Raji (cell line): Measurements from ENCODE around the gene KIAA1328.

Source experiments
- POLR2A ChIP-seq: IDR thresholded peaks from 2 replicates; pipeline ENCODE4 v1.6.1; 2011; ENCODE audit warnings: low read depth, low read length, control low read depth; ENCODE audit not compliant: insufficient read depth

Gene KIAA1328

DNA sequence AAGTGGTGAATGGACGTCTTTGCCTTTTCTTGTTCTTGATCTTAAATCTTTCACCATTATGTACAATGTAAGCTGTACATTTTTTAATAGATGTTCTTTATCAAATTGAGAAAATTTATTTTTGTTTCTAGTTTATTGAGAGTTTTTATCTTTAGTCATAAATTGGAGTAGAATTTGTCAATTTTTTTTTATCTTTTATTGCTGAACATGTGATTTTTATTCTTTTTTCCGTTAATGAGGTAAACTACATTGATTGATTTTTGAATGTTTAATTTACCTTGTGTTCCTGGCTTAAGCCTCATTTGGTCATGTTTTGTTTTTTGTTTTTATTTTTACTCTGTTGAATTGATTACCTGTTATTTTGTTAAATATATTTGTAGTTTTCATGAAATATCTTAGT, 19.7 kb downstream of the KIAA1328 start:
- TF ChIP-seq POLR2A = no peak

DNA sequence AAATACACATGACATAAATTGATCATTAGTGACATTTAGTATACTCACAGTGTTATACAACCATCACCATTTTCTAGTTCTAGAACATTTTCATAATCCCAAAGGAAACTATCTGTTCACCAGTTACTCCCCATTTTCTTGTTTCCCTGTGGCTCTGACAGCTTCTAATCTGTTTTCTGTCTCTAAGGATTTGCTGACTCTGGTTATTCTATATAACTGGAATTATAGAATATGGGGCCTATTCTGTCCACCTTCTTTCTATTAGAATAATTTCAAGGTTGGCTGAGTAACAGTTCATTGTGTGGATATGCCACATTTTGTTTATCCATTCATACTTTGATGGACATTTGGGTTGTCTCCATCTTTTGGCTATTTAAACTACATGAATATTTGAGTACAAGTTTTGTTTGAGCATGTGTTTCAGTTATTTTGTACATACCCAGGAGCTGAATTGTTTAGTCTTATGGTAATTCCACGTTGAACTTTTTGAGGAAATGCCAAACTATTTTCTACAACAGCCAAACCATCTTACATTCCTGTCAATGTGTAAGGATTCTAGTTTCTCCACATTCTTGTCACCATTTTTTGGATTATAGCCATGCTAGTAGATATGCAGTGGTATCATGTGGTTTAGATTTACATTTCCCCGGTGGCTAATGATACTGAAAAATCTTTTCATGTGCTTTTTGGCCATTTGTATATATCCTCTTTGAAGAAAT, 20.5 kb downstream of the KIAA1328 start:
- no peak for TF ChIP-seq POLR2A

DNA sequence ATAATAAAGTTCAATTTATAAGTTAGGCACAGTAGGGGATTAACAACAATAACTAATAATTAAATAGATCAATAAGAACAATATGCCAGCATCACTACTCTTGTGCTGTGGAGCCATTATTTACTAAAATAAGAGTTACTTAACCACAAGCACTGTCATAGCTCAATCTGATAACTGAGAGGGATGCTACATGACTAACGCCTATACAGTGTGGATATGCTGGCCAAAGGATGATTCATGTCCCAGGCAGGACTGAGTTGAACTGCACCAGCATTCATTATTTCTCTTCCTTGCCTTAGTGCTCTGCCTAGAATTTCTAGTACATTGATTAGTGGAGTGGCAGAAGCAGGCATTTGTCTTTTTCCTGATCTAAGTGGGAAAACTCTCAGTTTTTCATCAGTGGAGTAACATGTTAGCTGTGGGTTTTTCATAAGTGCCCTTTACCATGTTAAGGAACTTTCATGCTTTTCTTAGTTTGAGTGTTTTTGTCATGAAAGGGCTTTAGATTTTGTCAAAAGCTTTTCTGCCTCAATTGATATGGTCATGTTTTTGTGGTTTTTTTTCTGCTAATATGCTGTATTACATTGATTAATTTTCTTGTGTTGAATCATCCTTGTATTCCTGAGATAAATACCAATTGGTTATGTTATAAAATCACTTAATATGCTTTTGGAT, 21.7 kb downstream of the KIAA1328 start:
- no peak for TF ChIP-seq POLR2A

DNA sequence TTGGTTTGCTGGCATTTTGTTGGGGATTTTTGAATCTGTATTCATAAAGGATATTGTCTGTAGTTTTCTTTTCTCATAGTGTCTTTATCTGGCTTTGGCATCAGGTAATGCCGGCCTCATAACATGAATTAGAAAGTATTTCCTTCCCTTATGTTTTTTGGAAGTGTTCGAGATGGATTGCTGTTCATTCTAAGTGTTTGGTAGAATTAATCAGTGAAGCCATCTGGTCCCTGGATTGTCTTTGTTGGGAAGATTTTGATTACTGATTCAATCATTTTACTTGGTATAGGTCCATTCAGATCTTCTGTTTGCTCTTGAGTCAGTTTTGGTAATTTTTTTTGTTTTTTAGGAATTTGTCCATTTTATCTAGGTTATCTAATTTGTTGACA, 22.3 kb downstream of the KIAA1328 start:
- no peak for TF ChIP-seq POLR2A

DNA sequence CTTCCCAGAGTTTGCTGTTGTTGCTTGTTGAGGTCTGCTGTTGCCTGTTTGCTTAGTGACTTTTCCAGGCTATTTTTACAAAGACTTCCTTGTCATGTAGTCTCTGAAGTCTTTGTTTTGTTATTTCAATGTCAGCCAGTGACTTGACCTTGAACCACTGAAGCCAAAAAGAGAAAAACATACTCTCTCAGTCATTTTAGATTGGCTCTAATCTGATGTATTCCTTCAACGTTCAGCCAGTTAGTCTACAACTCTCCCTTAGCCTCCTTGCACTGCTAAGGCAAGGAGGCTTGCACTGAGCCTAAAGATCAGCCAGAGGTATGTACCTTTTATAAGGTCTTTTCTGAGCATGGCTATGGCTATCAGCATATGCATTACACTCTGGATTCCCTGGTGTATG, 27.9 kb downstream of the KIAA1328 start:
- no peak for TF ChIP-seq POLR2A

DNA sequence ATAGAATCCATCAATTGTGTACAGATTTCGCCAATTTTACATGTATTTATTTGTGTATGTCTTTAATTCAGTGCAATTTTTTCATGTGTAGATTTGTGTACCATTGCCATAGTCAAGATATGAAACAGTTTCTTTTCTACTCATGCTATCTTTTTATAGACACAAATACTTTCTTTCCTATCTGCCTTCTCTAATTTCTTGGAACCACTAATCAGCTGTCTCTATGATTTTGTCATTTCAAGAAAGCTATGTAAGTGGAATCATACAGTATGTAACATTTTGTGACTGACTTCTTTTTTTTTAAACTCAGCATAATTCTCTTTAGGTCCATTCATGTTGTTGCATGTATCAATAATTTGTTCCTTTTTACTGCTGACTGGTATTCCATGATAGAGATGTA, 33.3 kb downstream of the KIAA1328 start:
- no peak for TF ChIP-seq POLR2A

DNA sequence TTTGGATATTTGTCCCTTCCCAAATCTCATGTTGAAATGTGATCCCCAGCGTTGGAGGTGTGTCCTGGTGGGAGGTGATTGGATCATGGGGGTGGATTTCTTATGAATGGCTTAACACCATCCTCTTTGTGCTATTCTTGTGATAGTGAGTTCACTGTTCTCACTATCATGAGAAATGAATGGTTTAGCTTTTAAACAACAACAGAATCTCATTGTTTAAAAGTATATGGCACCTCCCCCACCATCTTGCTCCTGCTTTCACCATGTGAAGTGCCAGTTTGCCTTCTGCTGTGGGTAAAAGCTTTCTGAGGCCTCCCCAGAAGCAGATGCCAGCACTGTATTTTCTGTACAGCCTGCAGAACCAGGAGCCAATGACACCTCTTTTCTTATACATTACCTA, 38.1 kb downstream of the KIAA1328 start:
- TF ChIP-seq POLR2A = no peak

DNA sequence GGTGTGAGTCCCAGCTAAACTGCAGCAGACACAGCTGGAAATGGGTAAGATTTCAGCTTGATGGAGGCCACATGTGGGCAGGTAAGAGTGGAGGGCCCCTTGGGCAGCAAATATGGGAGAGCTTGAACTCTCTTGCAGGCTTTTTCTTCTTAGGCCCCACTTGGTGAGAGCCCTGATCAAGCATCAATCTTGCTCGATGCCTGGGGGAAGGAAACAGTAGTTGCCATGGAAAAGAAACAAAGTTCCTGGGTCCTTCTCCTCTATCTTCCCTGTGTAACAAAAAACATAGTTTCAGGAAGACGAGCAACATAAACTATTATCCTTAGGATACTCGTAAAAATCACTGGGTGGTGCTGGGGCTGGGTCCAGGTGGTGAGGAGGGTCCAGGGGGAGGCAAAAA, 42.9 kb downstream of the KIAA1328 start:
- TF ChIP-seq POLR2A = no peak

DNA sequence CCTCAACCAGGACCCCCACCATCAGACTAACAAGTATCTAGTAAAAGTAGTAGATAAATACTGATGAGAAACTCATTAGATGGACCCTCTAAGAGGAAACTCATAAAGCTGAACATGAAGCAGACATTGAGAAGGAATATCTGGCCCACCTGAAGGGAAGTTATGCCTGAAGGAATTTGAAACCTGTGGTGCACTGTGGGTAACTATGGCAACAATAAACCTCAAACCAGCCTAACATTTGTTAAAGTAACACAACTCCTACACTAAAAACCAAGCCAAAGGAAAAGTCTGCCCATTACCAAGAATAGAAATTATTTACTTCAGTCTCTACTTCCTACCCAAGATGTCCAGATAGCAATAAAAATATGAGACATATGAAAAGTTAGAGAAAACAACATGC, 43.4 kb downstream of the KIAA1328 start:
- no peak for TF ChIP-seq POLR2A

DNA sequence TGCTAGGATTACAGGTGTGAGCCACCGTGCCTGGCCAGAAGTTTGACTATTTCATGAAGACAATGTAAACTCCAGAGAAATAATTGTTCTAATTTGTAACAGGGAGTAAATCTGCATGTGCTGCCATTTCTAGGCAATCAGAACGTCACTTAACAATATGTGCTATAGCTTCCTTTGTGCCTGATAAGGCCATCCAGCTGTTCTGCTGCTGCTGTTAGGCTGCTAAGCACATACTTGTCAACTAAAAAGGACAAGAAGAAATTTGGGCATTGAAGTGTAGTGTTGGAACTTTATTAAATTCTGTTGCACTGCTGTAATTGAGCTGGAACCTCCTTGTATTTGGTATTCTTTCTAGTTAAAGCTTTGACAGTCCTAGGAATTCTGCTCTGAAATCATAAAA, 57.1 kb downstream of the KIAA1328 start:
- TF ChIP-seq POLR2A = no peak

DNA sequence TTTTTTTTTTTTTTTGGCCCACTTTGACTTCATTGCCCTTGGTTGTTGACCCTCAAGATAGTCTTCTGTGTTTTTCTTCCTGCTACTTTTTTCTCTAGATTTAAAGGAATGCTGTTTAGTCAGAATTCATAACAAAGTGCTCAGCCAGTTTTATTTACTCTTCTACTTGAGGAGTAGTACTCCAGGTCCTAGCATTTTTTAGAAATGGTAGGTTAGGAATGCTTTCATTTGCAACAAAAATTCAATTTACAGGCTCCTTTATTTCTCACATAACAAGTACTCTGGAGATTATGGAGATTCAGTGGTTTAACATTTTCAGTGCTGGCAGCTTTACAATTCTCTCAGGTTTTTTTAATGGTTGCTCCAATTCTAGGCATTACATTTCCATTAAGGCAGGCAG, 58.2 kb downstream of the KIAA1328 start:
- no peak for TF ChIP-seq POLR2A

DNA sequence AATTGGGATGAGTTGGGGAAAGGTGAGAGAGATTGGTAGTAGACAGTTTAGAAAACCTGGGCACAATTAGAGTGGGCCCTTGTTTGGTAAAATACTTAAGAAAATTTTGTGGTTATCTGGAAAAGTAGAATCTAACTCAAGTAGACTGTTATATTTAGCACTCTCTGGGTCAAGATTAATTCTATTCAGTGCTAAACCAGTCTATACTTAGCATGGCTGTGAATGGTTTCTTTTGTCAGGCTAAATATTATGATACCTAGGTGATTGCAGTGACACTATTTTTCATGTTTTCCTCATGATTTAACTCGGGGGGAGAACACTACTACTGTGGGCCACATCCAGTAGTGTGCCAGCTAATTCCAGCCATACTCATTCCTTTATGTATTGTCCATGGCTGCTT, 58.9 kb downstream of the KIAA1328 start:
- no peak for TF ChIP-seq POLR2A

DNA sequence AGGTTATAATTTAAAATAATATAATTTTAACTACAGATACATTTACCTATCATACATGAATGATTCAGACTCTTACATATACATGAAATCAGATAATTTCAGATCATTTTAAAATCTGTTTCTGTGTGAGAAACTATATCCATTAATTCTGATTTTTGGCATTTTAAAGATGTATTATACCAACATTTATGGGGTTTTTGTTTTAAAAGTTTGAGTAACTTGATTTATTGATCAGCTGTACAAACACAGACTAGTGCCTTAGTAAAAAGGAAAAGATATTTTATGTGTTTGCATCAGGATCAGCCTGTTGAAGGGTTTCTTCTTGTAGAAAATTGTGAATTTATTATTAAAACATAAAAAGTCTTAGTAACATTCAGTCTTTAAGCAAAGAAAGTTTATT, 59.9 kb downstream of the KIAA1328 start:
- TF ChIP-seq POLR2A = no peak

DNA sequence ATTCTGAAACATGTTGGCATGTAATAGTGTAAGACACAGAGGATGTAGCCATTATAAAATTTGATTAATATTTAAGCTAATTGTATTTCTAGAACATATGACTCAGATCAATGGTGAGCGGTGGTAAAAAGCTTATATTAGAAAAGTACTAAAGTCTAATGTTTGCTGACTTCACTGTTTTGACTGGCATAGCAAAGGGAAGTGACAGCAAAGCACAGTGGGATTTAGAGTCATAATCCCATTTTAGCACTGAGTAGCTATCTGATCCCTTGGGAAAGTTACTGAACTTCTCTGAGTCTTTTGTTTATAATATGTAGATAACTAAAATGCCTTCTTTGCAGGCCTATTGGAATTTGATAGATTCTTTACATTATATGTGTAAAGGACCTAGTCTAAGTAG, 60.4 kb downstream of the KIAA1328 start:
- TF ChIP-seq POLR2A = no peak

DNA sequence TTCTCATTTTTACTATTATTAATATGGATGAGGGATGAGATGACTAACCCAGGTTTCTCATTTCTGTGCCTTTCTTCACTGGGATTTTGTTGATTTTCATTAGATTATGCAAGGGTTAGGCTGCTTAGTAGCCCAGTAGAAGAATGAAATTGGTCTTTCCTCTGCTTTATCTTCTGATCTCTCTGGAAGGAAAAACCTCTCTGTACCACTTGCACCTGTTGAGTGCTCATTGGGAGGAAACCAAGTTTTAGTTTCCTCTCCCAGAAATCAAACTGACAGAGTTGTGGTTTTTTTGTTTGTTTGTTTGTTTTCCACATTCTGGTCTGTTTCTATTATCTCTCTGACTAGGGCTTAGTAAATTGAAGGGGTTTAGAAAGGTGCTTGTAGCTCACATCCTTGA, 60.8 kb downstream of the KIAA1328 start:
- TF ChIP-seq POLR2A = no peak

DNA sequence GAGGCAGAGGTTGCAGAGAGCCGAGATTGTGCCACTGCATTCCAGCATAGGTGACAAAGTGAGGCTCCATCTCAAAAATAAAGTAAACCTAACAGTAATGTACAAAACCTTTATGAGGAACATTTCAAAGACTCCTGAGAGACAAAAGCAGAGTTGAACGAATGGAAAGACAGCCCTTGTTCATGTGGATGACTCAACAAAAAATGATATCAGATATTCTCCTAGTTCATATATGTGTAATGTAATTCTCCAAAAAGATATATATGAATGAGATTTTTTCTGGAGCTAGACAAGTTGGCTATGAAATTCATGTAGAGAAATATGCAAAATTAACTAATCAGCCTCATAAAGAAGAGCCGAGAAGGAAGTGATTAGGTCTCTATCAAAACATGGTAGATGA, 61.7 kb downstream of the KIAA1328 start:
- TF ChIP-seq POLR2A = no peak

DNA sequence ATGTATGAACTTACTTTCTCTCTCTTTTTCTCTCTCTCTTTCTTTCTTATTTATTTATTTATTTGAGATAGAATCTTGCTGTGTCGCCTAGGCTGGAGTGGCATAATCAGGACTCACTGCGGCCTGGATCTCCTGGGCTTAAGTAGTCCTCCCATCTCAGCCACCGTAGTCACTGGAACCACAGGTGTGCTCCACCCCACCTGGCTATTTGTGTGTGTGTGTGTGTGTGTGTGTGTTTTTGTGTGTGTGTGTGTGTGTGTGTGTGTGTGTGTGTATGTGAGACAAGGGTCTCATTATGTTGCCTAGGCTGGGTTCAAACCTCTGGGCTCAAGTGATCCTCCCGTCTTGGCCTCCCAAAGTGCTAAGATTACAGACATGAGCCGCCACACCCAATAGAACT, 64.3 kb downstream of the KIAA1328 start:
- no peak for TF ChIP-seq POLR2A
